Large intestine (tissue), 3 donors: Measurements from ENCODE around the gene NMBR. TPM values are rescaled to one million over a fixed set of nuclear protein-coding genes. Genes with fewer than 3 reads are reported as not detected.
"Not testable (repeated sequence)": the region's sequence is repeated elsewhere in the genome, so short reads cannot be mapped to it uniquely, and the experiment has no call there.

Experiments
- DNase-seq, 2 donors: peaks; one replicate each; pipeline versions ENCODE4 v3.0.0 to v3.0.0-alpha.2; 2013
- H3K27ac ChIP-seq: one replicate; pipeline ENCODE4 v1.5.1; 2013; ENCODE audit warnings: low read length
- H3K27me3 ChIP-seq: 2 replicates; pipeline ENCODE4 v1.6.1; 2013; ENCODE audit warnings: low read length; ENCODE audit not compliant: control insufficient read depth, insufficient read depth
- H3K36me3 ChIP-seq: 2 replicates; pipeline ENCODE4 v1.6.1; 2013; ENCODE audit warnings: low read length; ENCODE audit not compliant: control insufficient read depth, insufficient read depth
- H3K4me1 ChIP-seq: one replicate; pipeline ENCODE4 v1.6.1; 2013; ENCODE audit warnings: low read length; ENCODE audit not compliant: control insufficient read depth, insufficient read depth
- H3K4me3 ChIP-seq: one replicate; pipeline ENCODE4 v1.5.1; 2013; ENCODE audit warnings: low read length
- H3K9me3 ChIP-seq: one replicate; pipeline ENCODE4 v1.6.1; 2013; ENCODE audit warnings: mild to moderate bottlenecking, low read depth, low read length, moderate library complexity; ENCODE audit not compliant: control insufficient read depth
- WGBS: methylation state at CpG from one replicate; pipeline ENCODE4 v1.1.5; 2013; ENCODE audit warnings: low lambda C conversion rate; ENCODE audit not compliant: insufficient coverage; 5-methylcytosine and 5-hydroxymethylcytosine counted together
- polyA plus RNA-seq: library from polyadenylated mRNA; unstranded; fragments of 120-200 nt; gene quantifications from one replicate; pipeline ENCODE4 v1.2.1, GENCODE V29; 2013

NMBR gene
- polyA plus RNA-seq, 1 donor: 0.09 TPM

GRCh38 chr6:142071981-142072380 is 74.9 kb downstream of the NMBR start:
- DNase-seq: no peak
- WGBS: 80% methylated on average over 2 of the region's 3 CpGs

GRCh38 chr6:142068416-142068815 is 78.5 kb downstream of the NMBR start:
- DNase-seq: no peak
- no peak overlapping the region for H3K4me3 ChIP-seq
- no peak overlapping the region for H3K27ac ChIP-seq
- no peaks in the 10 kb centered on the region for H3K4me1 ChIP-seq
- no peaks in the 10 kb centered on the region for H3K9me3 ChIP-seq
- H3K36me3 ChIP-seq: no peaks in the 10 kb centered on the region
- H3K27me3 ChIP-seq: no peaks in the 10 kb centered on the region

More at GRCh38 chr6:142071981-142072380, 74.9 kb downstream of the NMBR start:
- Histone ChIP-seq H3K4me1 (no peaks in the 10 kb centered on the region), H3K27ac (no peak overlapping the region), H3K36me3 (no peaks in the 10 kb centered on the region), H3K9me3 (no peaks in the 10 kb centered on the region), H3K4me3 (no peak overlapping the region), H3K27me3 (no peaks in the 10 kb centered on the region)

- not testable (repeated sequence) for H3K9me3 ChIP-seq, H3K36me3 ChIP-seq, H3K4me1 ChIP-seq, DNase-seq, H3K27ac ChIP-seq, H3K4me3 ChIP-seq, H3K27me3 ChIP-seq
- WGBS: 100% methylated on average over 3 of the region's 4 CpGs
Measured at GRCh38 chr6:142062861-142063260, 84.1 kb downstream of the NMBR start.

DNA sequence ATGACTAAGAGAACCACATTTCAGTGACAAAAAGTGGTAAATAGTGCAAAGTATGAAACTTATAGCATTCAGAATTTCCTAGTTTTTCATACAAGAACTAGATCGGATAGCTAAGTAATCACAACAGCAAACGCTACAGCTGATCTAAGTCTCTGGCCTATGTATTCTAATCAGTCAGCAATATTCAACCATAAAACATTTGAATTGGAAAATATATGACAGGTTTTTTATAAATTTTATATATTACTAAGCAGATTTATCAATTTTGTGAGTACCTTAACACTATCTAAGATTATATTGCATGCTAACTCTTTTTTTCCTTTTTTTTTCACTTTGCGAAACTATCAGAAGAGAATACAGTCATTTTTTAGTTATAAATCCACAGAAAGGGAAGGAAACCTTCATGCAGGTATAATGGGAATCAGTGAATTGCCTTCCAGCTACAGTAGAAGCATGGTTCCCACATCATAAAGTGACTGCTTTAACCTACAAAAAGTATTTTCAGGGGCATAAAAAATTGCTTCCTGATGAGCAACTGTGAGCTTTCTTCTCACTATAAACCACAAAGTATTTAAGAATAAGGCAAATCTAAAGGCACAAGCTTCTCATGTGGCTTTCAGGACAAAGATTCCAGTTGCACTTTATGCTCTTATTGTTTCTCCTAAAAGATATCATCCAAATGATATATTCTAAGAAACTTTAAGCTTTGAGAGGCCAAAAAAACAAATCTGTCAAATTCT is 88.2 kb downstream of the NMBR start:
- H3K36me3 ChIP-seq: no peaks in the 10 kb centered on the region
- no peak overlapping the region for H3K4me3 ChIP-seq
- no CpG with 5 or more reads among the region's 3 CpGs for WGBS

GRCh38 chr6:142055219-142055618 is 91.7 kb downstream of the NMBR start:
- Histone ChIP-seq H3K27ac (no peak overlapping the region), H3K36me3 (no peaks in the 10 kb centered on the region), H3K4me3 (no peak overlapping the region), H3K9me3 (no peaks in the 10 kb centered on the region), H3K4me1 (no peaks in the 10 kb centered on the region), H3K27me3 (no peaks in the 10 kb centered on the region)
- DNase-seq: no peak
- WGBS: 67% methylated on average over 1 of the region's 3 CpGs

More for the DNA sequence above, 88.2 kb downstream of the NMBR start:
- Histone ChIP-seq H3K27ac (no peak overlapping the region), H3K9me3 (no peaks in the 10 kb centered on the region), H3K4me1 (no peaks in the 10 kb centered on the region), H3K27me3 (no peaks in the 10 kb centered on the region)
- no peak for DNase-seq

DNA sequence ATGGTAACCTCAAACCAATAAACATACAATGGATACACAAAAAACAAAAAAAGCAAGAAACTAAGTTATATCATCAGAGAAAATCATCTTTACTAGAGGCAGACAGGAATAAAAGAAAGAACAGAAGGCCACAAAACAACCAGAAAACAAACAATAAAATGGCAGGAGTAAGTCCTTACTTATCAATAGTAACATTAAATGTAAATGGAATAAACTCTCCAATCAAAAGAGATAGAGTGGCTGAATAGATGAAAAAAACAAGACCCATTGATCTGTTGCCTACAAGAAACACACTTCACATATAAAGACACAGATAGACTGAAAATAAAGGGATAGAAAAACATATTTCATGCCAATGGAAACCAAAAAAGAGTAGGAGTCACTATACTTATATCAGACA is 95.5 kb downstream of the NMBR start:
- no peaks in the 10 kb centered on the region for H3K36me3 ChIP-seq
- H3K4me3 ChIP-seq: no peak overlapping the region
- no peaks in the 10 kb centered on the region for H3K27me3 ChIP-seq
- no peak overlapping the region for H3K27ac ChIP-seq
- no peaks in the 10 kb centered on the region for H3K9me3 ChIP-seq
- no peak for DNase-seq
- no peaks in the 10 kb centered on the region for H3K4me1 ChIP-seq

- H3K9me3 ChIP-seq: no peaks in the 10 kb centered on the region
- H3K4me1 ChIP-seq: no peaks in the 10 kb centered on the region
- no peak for DNase-seq
- no CpG with 5 or more reads among the region's 1 CpG for WGBS
- H3K27me3 ChIP-seq: no peaks in the 10 kb centered on the region
- no peaks in the 10 kb centered on the region for H3K36me3 ChIP-seq
- H3K4me3 ChIP-seq: no peak overlapping the region
- H3K27ac ChIP-seq: no peak overlapping the region
Measured at GRCh38 chr6:142048593-142048980, 98.3 kb downstream of the NMBR start.

GRCh38 chr6:142047934-142048592 is 98.9 kb downstream of the NMBR start:
- WGBS: 83% methylated on average over 1 of the region's 12 CpGs
- no peaks in the 10 kb centered on the region for H3K36me3 ChIP-seq
- no peak for DNase-seq
- no peak overlapping the region for H3K27ac ChIP-seq
- no peaks in the 10 kb centered on the region for H3K9me3 ChIP-seq
- no peaks in the 10 kb centered on the region for H3K4me1 ChIP-seq
- H3K27me3 ChIP-seq: no peaks in the 10 kb centered on the region
- H3K4me3 ChIP-seq: no peak overlapping the region

DNA sequence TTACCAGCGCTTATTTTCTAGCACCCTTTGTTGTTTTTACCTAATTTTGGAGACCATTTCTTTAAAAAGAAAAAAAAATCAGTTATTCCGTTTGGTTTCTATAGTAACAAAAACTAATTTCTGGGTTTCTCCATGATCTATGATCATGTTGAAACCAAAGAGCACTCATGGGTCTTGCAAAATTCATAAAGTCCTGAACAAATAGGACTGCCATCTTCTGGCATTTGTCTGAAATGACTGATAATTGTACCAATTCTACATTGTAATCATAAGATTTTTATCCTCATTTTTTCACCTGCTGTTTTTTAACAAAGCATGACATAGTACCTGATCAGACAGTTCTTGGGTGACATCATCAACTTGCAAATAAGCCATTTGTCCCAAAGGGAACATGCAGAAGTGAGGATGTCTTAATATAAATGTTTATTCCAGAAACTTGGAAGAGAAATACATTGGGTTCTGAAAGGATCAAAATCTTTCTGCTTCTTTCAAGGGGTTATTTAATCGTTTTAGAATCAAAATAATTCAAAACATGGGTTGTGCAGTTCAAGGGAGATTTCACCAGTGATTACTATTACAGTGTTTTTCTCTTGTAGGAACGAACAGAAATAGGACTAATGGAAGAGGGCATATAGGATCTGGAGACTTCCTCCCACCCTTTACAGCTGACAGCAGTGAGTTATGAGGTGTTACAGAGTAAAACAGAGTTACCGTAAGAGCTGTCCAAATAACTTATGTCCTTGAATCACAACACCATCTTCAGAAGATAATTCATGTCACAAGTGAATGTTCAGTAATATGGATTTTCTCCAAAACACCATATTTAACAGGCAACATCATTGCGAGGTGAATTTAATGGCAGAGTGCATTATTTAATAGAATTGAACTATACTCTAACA is 101.3 kb downstream of the NMBR start:
- H3K4me1 ChIP-seq: no peaks in the 10 kb centered on the region

DNA sequence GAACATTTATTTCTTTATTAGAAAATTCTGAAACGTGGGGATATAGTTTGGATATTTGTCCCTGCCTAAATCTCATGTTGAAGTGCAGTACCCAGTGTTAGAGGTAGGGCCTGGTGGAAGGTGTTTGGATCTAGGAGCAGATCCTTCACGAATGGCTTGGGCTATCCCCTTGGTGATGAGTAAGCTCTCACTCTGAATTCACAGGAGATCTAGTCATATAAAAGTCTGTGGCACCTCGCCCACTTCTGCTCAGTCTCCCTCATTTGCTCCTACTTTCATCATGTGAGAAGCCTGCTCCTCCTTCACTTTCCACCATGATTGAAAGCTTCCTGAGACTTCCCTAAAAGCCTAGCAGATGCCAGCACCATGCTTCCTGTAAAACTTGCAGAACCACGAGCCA is 111.0 kb downstream of the NMBR start:
- H3K27ac ChIP-seq: no peak overlapping the region
- no peaks in the 10 kb centered on the region for H3K27me3 ChIP-seq
- 71% methylated on average over 3 of the region's 4 CpGs for WGBS
- no peaks in the 10 kb centered on the region for H3K4me1 ChIP-seq
- H3K4me3 ChIP-seq: no peak overlapping the region
- DNase-seq: no peak
- no peaks in the 10 kb centered on the region for H3K9me3 ChIP-seq
- H3K36me3 ChIP-seq: no peaks in the 10 kb centered on the region

More for the DNA sequence above, 101.3 kb downstream of the NMBR start:
- no peaks in the 10 kb centered on the region for H3K27me3 ChIP-seq
- no peaks in the 10 kb centered on the region for H3K36me3 ChIP-seq
- 86% methylated on average over 2 of the region's 6 CpGs for WGBS
- H3K9me3 ChIP-seq: no peaks in the 10 kb centered on the region
- DNase-seq: no peak
- H3K4me3 ChIP-seq: no peak overlapping the region
- no peak overlapping the region for H3K27ac ChIP-seq
